GM12878 (cell line): Measurements from ENCODE around the gene SPRR2E. TPM values are rescaled to one million over a fixed set of nuclear protein-coding genes. Genes with fewer than 3 reads are reported as not detected.

Source experiments
- ATAC-seq: fragments of 200-7000 bp; cut with Tn5 transposase; 3 replicates; pipeline ENCODE4 v1.9.1; 2020; ENCODE audit warnings: mild to moderate bottlenecking, moderate library complexity
- BruUV-seq: library from RNA; stranded (reverse); fragments of 400-500 nt; replicated peaks from 2 replicates; lab custom pipeline; 2021; lab: Mats Ljungman, UMichigan
- CTCF ChIA-PET: fragments of 300-600 bp; sonication (Branson Sonifier 250); formaldehyde crosslinking; extraction: SDS; loops from one replicate; lab custom pipeline; 2021; ENCODE audit warnings: inconsistent platforms; lab: Yijun Ruan, JAX
- POLR2A ChIA-PET: fragments of 350-600 bp; formaldehyde crosslinking; extraction: SDS; loops from one replicate; lab custom pipeline; 2021; ENCODE audit warnings: inconsistent platforms; lab: Charles Lee
- RAD21 ChIA-PET: fragments of 300-600 bp; sonication (Branson Sonifier 250); formaldehyde crosslinking; loops from one replicate; lab custom pipeline; 2023; ENCODE audit warnings: antibody characterized with exemption; ENCODE audit not compliant: unreplicated experiment; lab: Charles Lee
- SMC1A ChIA-PET: fragments of 300-600 bp; sonication (Branson Sonifier 250); formaldehyde crosslinking; loops from one replicate; lab custom pipeline; 2023; ENCODE audit not compliant: unreplicated experiment, uncharacterized antibody; lab: Charles Lee
- DNase-seq: peaks from one replicate; pipeline ENCODE4 v3.0.0-alpha.2; 2011; ENCODE audit warnings: low read depth, low spot score
- FAIRE-seq: peaks from 3 replicates; lab custom pipeline; 2011; peaks lifted over from hg19 to GRCh38; lab: Jason Lieb, UNC
- H2AFZ ChIP-seq: 2 replicates; pipeline ENCODE4 v1.6.0; 2011; ENCODE audit warnings: low read depth, low read length, control low read depth; ENCODE audit not compliant: control insufficient read depth
- H3K27ac ChIP-seq: 2 replicates; pipeline ENCODE4 v1.5.1; 2011; ENCODE audit warnings: control low read depth; ENCODE audit not compliant: control insufficient read depth, insufficient read depth
- H3K27me3 ChIP-seq, 2 experiments: replicated peaks in 1 of 2; 2 replicates each; pipeline versions ENCODE4 v1.6.0 to v1.6.1; 2011; ENCODE audit warnings: low read length in 1 of 2; ENCODE audit not compliant: control insufficient read depth in 2 of 2, insufficient read depth in 2 of 2
- H3K36me3 ChIP-seq, 2 experiments: 2 replicates each; pipeline ENCODE4 v1.5.1; 2011; ENCODE audit warnings: low read length in 1 of 2; ENCODE audit not compliant: control insufficient read depth in 2 of 2, insufficient read depth in 2 of 2
- H3K4me1 ChIP-seq: 2 replicates; pipeline ENCODE4 v1.6.1; 2011; ENCODE audit warnings: mild to moderate bottlenecking, low read length, moderate library complexity, mixed read lengths; ENCODE audit not compliant: control insufficient read depth, insufficient read depth
- H3K4me2 ChIP-seq: 2 replicates; pipeline ENCODE4 v1.6.0; 2011; ENCODE audit warnings: control low read depth; ENCODE audit not compliant: control insufficient read depth, insufficient read depth
- H3K4me3 ChIP-seq: fragments of 200-600 bp; sonication (generic); 2 replicates; pipeline ENCODE4 v1.5.1; 2016
- H3K79me2 ChIP-seq: 2 replicates; pipeline ENCODE4 v1.6.0; 2011; ENCODE audit warnings: low read length; ENCODE audit not compliant: control insufficient read depth, insufficient read depth
- H3K9ac ChIP-seq: 2 replicates; pipeline ENCODE4 v1.8.0; 2011; ENCODE audit warnings: low read length, control low read depth, mixed read lengths; ENCODE audit not compliant: control insufficient read depth, insufficient read depth
- H3K9me3 ChIP-seq: replicated peaks from 3 replicates; pipeline ENCODE4 v1.5.1; 2011; ENCODE audit warnings: mild to moderate bottlenecking, low read length; ENCODE audit not compliant: control insufficient read depth, insufficient read depth
- H4K20me1 ChIP-seq: 2 replicates; pipeline ENCODE4 v1.6.0; 2011; ENCODE audit not compliant: control insufficient read depth, insufficient read depth
- BACH1 ChIP-seq: fragments of 450-650 bp; IDR thresholded peaks from 2 replicates; pipeline ENCODE4 v1.6.1; 2017; ENCODE audit warnings: mild to moderate bottlenecking, borderline replicate concordance
- CTCF ChIP-seq, 3 experiments: IDR thresholded peaks in 2 of 3; conservative IDR thresholded peaks in 1 of 3; 2 replicates each; pipeline ENCODE4 v1.5.1; 2011; ENCODE audit warnings: low read depth in 3 of 3, low read length in 3 of 3, mild to moderate bottlenecking in 3 of 3, control low read depth in 2 of 3, moderate library complexity in 2 of 3, inconsistent platforms in 1 of 3, mixed read lengths in 1 of 3; ENCODE audit not compliant: control insufficient read depth in 2 of 3, insufficient read depth in 1 of 3; ENCODE audit errors: extremely low read depth in 1 of 3
- E2F8 ChIP-seq: fragments of 450-650 bp; IDR thresholded peaks from 2 replicates; pipeline ENCODE4 v1.6.1; 2018; ENCODE audit warnings: mild to moderate bottlenecking, low read depth, moderate library complexity; ENCODE audit not compliant: partially characterized antibody
- EZH2 ChIP-seq: IDR thresholded peaks from 2 replicates; pipeline ENCODE4 v1.6.1; 2012; ENCODE audit warnings: low read depth, mild to moderate bottlenecking, control low read depth, inconsistent platforms, low read length, borderline replicate concordance; ENCODE audit not compliant: control insufficient read depth
- HSF1 ChIP-seq: fragments of 150-350 bp; IDR thresholded peaks from 2 replicates; pipeline ENCODE4 v1.6.1; 2014; ENCODE audit warnings: mild to moderate bottlenecking, low read depth, low read length
- IKZF1 ChIP-seq: fragments of 450-650 bp; conservative IDR thresholded peaks from 2 replicates; pipeline ENCODE4 v1.6.1; 2017; ENCODE audit warnings: antibody characterized with exemption, mild to moderate bottlenecking
- LARP7 ChIP-seq: fragments of 450-650 bp; IDR thresholded peaks from 2 replicates; pipeline ENCODE4 v1.6.1; 2017; ENCODE audit warnings: mild to moderate bottlenecking
- MAX ChIP-seq: IDR thresholded peaks from 2 replicates; pipeline ENCODE4 v1.6.1; 2012; ENCODE audit warnings: low read depth, low read length, improper control_type of control experiment
- NR2C2 ChIP-seq: IDR thresholded peaks from 2 replicates; pipeline ENCODE4 v1.6.1; 2011; ENCODE audit warnings: borderline replicate concordance, low read depth; ENCODE audit not compliant: control insufficient read depth, insufficient read length
- PAX5 ChIP-seq: IDR thresholded peaks from 2 replicates; pipeline ENCODE4 v1.6.1; 2011; ENCODE audit warnings: low read depth, low read length, borderline replicate concordance
- RAD51 ChIP-seq: fragments of 450-650 bp; IDR thresholded peaks from 2 replicates; pipeline ENCODE4 v1.6.1; 2016; ENCODE audit warnings: moderate library complexity, mild to moderate bottlenecking, inconsistent platforms
- SMAD1 ChIP-seq: fragments of 450-650 bp; IDR thresholded peaks from 2 replicates; pipeline ENCODE4 v1.6.1; 2018; ENCODE audit warnings: mild to moderate bottlenecking, low read depth; ENCODE audit not compliant: partially characterized antibody
- SREBF1 ChIP-seq: IDR thresholded peaks from 2 replicates; pipeline ENCODE4 v1.6.1; 2012; ENCODE audit warnings: mild to moderate bottlenecking, low read length
- SREBF2 ChIP-seq: IDR thresholded peaks from 2 replicates; pipeline ENCODE4 v1.6.1; 2012; ENCODE audit warnings: mild to moderate bottlenecking, low read length
- SUZ12 ChIP-seq: fragments of 200-600 bp; sonication (generic); IDR thresholded peaks from one replicate; pipeline ENCODE4 v1.6.1; 2018; ENCODE audit warnings: antibody characterized with exemption, mild to moderate bottlenecking; ENCODE audit not compliant: unreplicated experiment
- ZNF24 ChIP-seq: fragments of 450-650 bp; IDR thresholded peaks from 2 replicates; pipeline ENCODE4 v1.6.1; 2017; ENCODE audit warnings: antibody characterized with exemption, mild to moderate bottlenecking
- ZNF622 ChIP-seq: fragments of 450-650 bp; IDR thresholded peaks from 2 replicates; pipeline ENCODE4 v1.6.1; 2017; ENCODE audit warnings: mild to moderate bottlenecking, inconsistent platforms
- WGBS: methylation state at CpG from one replicate; pipeline ENCODE4 v1.1.6; 2016; ENCODE audit warnings: low lambda C conversion rate; ENCODE audit not compliant: insufficient replicate concordance, insufficient coverage; ENCODE audit errors: missing lambda C conversion rate; 5-methylcytosine and 5-hydroxymethylcytosine counted together
- in situ Hi-C: fragments of 300-500 bp; cut with MboI; formaldehyde crosslinking; loops from 9 replicates; pipeline ENCODE4 v1.14.3; 2018; ENCODE audit warnings: mixed read lengths
- intact Hi-C: fragments of 100-400 bp; cut with micrococcal nuclease; formaldehyde crosslinking; loops from one replicate; pipeline ENCODE4 v1.14.2; 2022; ENCODE audit not compliant: unreplicated experiment
- polyA plus RNA-seq, 11 experiments: library from polyadenylated mRNA; depleted of rRNA in 4 of 11; unstranded in 6 of 11; stranded (reverse) in 5 of 11; fragments of >200 nt; fragmentation: Nextera tagmentation in 4 of 11; fragmentation: Illumina TruSeq in 1 of 11; extraction: Ambion mirVana in 4 of 11; extraction: Trizol in 1 of 11; gene quantifications; 1 replicate in 1 of 11; 2 replicates in 10 of 11; pipeline versions ENCODE4 v1.2.1 to v1.2.3, GENCODE V29; 2011 to 2016; ENCODE audit warnings: inconsistent platforms in 2 of 11, missing spikeins in 2 of 11, low read depth in 1 of 11
- total RNA-seq, 4 experiments: library from RNA; depleted of rRNA in 3 of 4; stranded (reverse); fragments of >200 nt in 3 of 4; fragmentation: Illumina TruSeq in 1 of 4; extraction: Trizol in 1 of 4; gene quantifications; 2 replicates each; pipeline versions ENCODE4 v1.2.1 to v1.2.3, GENCODE V29; 2013 to 2021

SPRR2E gene
- total and polyA plus RNA-seq, 10 of the 15 experiments (the other 5 are each of a cell fraction or from before 2014, with no cell fraction given): not detected

GRCh38 chr1:153133743-153134142, 39.4 kb upstream of the SPRR2E start:
- no peak overlapping the region for H2AFZ ChIP-seq
- no peaks in the 10 kb centered on the region for H3K36me3 ChIP-seq
- no peaks in the 10 kb centered on the region; the same call in 2 of the 3 replicates for H3K9me3 ChIP-seq
- WGBS: 4% methylated on average over 2 of the region's 2 CpGs
- no peak for FAIRE-seq
- RAD21 ChIA-PET: no interaction called here
- no TSS peak for BruUV-seq
- H3K9ac ChIP-seq: no peak overlapping the region
- no peak overlapping the region for H3K4me3 ChIP-seq
- H3K27me3 ChIP-seq: no peaks in the 10 kb centered on the region
- DNase-seq: no peak
- CTCF ChIA-PET: interaction anchor here (1.1 kb wide), 1 partner anchor 97 kb away, joined by 3 read pairs; no protein-coding TSS in a partner anchor
- in situ Hi-C loops: no loop called here
- H3K4me1 ChIP-seq: no peaks in the 10 kb centered on the region
- no peak for TF ChIP-seq SREBF1
- no peak for TF ChIP-seq BACH1
- no peak for TF ChIP-seq HSF1
- no peak for TF ChIP-seq ZNF622
- TF ChIP-seq ZNF24: no peak
- TF ChIP-seq CTCF (IDR thresholded peaks at IDR 0.05 in 2 of 3, conservative IDR thresholded peaks at IDR 0.05 in 1 of 3; ENCODE audit: control insufficient read depth in 2 of 3, extremely low read depth in 1 of 3, insufficient read depth in 1 of 3, low read depth in 3 of 3, low read length in 3 of 3): no peak
- no peak for TF ChIP-seq PAX5
- no peak for TF ChIP-seq EZH2
- no peak for TF ChIP-seq NR2C2
- no peak for TF ChIP-seq SUZ12
- no peak for TF ChIP-seq LARP7
- TF ChIP-seq IKZF1: no peak
- no peak for TF ChIP-seq SMAD1
- TF ChIP-seq E2F8: no peak
- TF ChIP-seq MAX: no peak
- TF ChIP-seq RAD51: no peak
- no peak for TF ChIP-seq SREBF2
- no peak for ATAC-seq
- no peaks in the 10 kb centered on the region for H3K79me2 ChIP-seq
- H3K27ac ChIP-seq: no peak overlapping the region
- H3K4me2 ChIP-seq: no peak overlapping the region
- SMC1A ChIA-PET: no interaction called here
- no peaks in the 10 kb centered on the region for H4K20me1 ChIP-seq
- intact Hi-C loops: no loop called here
- POLR2A ChIA-PET: no interaction called here
